HG03439 (cell line): ENCODE results near the gene CELA2A.
"Not testable (repeated sequence)": the region's sequence is repeated elsewhere in the genome, so short reads cannot be mapped to it uniquely, and the experiment has no call there.

Experiments used
- ATAC-seq: cut with Tn5 transposase; IDR thresholded peaks from one replicate; pipeline ENCODE4 v1.9.1; 2021; ENCODE audit warnings: mild to moderate bottlenecking, moderate library complexity; ENCODE audit not compliant: unreplicated experiment

The CELA2A gene

DNA sequence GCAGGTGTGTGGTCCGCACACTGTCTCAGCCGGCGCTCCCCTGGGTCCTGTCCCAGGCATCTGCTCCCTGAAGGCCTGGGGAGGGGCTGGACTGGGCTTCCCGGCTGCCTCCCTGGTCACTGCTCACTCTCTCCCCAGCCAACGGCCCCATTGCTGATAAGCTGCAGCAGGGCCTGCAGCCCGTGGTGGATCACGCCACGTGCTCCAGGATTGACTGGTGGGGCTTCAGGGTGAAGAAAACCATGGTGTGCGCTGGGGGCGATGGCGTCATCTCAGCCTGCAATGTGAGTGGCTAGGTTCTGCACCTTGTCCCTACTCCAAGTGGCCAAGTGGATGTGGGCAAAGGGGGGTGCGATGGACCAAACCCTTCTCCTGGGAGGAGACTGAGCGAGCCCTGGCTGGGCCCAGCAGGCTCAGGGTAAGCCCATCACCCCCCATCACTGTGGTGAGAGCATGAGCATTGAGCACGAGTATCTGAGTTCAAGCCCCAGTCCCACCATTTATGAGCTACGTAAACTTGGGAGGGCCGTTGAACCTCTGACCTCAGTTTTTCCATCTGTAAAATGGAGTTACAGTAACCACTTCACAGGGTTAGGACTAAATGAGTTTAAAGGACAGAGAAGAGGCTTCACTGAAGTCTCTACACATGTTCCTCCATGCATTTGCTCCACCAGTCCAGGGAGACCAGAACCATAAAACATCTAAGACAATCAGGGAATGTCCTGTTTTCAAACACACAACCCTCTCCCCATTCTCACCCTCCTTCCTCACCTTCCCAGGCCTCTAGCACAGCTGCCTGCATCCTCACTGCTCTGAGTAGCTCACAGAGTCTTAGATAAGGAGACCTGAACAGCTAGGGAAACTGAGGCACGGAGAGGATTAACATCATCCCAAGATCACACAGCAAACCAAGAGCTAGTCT lies 11.8 kb upstream of the CELA2A start:
- no peak for ATAC-seq

DNA sequence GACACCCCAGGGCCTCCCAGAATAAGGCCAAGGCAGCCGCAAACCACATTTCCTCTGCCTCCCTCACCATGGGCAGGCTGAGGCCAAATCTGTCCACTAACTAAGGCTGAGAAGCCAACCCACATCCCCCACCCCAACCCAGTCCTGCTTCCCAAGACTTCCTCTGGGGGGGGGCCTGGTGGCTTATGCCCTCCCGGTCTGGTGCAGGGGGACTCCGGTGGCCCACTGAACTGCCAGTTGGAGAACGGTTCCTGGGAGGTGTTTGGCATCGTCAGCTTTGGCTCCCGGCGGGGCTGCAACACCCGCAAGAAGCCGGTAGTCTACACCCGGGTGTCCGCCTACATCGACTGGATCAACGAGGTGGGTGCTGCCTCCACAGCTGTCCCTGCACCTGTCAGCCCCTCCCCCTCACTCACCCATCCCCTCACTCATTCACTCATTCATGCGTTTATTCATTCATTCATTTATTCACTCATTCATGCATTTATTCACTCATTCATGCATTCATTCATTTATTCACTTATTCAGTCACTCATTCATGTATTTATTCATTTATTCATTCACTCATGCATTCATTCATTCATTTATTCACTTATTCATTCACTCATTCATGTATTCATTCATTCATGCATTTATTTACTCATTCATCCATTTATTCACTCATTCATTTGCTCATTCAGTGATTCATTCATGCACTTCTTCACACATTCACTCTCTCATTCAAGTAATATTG lies 11.0 kb upstream of the CELA2A start:
- ATAC-seq: no peak

DNA sequence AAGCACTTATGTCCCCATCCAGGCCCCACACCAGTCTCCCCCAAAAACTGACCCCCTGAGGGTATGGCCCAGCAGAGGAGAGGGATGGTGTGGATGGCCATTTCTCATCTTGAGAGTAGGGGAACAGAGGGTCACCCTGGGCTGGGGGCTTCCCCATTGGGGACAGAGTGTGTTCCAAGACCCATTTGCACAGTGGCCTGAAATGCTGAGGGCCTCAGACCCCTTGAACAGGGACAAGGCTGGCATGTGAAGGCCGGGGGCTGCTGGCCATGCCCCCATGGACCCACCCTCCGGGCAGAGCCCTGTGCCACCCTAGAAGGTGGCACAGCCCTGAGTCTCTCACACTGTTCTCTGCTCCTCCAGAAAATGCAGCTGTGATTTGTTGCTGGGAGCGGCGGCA lies 10.3 kb upstream of the CELA2A start:
- ATAC-seq: no peak

DNA sequence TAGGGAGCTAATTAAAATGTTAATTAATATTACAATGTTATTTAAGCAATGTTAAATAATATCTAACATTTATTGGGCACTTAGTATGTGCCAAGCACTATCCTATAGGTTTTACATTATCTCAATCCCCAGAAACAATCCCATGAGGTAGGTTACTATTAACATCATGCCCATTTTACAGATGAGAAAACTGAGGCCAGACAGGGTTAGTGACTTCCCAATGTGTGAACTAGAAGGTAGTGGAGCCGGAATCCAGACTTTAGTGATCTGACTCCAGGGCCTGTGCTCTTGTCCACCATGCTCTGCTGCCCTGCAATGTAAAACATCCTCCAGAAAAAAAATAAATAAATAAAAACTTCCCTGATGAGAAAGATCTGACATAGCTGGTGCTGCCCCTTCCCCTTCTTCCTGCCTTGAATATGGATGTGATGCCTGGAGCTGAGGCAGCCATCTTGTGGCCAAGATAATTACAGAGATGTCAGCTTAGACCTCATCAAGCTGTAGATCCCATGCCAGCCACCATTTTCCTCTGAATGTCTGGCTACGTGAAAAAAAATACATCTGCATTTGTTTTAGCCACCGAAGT lies 7.6 kb upstream of the CELA2A start:
- ATAC-seq: no peak

DNA sequence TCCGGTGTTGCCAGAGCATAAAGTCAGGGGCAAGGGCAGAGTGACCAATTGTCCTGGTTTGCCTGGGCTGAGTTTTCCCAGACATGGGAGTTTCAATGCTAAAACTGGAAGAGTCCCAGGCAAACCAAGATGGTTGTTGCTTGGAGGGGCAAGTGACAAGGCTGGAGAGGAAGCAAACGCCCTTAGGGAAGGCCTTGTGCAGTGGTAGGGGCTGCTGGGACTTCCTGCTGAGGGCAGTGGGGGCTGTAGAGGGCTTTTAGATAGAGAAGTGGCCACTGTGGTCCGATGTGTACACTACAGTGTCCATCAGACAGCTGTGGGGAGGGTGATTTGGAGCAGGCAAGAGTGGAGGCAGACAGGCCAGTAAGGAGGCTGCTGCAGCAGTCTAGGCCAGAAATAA lies 7.0 kb upstream of the CELA2A start:
- ATAC-seq: no peak

DNA sequence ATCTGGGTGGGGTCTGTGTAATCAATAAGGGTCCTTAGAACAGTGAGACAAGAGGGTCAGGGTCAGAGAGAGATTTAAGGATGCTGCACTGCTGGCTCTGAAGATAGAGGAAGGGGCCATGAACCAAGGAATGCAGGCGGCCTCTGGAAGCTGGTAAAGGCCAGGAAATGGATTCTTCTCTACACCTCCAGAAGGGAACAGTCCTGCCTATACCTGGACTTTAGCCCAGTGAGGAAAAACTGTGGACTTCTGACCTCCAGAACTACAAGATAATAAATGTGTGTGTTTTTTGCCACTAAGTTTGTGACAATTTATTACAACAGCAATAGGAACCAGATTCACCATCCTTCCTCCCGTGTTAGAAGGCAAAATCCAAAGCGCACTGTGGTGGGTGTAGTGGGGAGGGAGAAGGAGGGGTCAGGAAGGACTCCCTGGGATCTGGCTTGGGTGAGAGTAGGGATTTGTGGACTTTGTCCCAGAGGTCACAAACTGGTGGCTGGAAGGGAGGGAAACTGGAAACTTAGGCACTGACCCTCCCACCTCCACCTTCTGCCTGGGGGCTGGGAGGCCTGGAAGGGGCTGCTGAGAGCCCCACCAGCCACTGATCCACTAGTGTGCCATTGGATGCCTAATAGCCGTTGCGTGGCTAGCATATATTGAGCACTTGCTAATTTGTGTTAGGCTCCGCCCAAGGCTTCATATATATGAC lies 5.4 kb upstream of the CELA2A start:
- no peak for ATAC-seq

DNA sequence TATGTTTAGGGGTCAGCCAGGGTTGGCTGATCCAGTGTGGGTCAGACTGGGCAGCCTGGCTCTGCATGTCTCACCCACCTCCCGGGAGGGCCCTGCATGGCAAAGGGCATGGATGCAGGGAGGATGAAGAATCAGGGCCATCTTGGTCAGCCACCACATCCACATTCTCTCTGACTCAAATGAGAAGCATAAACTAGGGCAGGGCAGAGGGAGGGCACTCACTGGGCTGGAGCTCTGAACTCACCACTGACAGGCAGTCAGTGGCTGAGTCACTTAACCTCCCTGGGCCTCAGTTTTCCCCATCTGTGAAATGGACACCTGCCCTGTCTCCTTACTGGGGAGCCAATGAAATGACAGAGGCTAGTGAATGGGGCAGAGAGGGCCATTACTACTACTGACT lies 4.3 kb upstream of the CELA2A start:
- no peak for ATAC-seq

DNA sequence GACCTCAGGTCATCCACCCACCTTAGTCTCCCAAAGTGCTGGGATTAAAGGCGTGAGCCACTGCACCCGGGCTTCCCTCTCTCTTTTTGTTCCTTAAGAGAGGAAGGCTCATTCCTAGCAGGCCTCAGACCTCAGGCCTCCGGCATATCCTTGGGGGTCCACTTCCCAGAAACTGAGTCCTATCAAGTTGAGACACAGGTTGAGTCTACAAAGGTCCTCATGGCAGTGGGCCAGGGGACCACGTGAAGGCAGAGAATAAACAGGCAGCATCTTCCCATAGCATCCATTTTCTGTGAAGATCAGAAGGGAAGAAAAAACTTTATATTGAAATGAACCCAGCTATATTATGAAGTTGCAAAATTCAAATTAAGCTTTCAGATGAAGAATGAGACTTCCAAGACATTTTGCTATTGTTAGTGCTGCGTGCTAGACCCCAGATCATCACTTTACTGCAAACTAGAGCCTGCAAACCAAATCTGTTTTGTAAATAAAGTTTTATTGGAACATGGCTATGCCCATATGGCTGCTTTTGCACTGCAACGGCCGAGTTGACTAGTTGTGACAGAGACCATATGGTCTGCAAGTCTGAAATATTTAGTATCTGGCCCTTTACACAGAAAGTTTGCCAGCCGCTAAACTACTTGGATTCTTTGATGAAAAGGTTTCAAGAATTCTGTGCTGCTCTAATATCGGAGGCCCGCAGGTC lies 3.5 kb upstream of the CELA2A start:
- ATAC-seq: no peak

DNA sequence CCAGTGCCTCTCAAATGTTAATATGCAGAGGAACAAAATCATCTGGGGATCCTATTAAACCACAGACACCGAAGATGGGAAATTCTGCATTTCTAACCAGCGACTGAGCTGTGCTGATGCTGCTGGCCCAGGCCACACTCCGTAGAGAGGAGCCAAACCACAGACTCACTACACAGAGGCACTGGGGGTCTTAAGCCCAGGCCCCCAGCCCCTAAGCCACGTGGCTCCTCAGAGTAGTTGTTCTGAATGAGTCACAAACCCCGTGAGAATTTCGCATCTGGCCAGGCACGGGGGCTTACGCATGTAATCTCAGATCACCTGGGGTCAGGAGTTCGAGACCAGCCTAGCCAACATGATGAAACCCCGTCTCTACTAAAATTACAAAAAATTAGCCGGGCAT lies 2.8 kb upstream of the CELA2A start:
- ATAC-seq: no peak

DNA sequence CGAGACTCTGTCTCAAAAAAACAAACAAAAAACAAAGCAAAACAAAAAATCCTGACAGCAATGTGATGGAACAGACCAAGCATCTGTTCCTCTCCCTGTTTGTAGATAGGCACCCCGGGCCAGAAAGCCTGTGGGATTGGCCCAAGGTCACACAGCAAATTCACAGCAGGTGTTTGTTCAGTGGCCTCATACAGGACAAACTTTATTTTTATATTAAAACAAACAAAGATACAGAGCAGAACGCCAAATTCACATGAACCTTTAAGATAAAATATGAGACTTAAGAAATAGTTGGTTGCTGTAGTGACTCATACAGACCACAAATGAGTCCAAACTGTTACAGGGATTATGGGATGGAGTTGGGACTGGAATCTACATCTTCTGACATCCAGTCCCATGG lies 2.3 kb upstream of the CELA2A start:
- ATAC-seq: no peak

DNA sequence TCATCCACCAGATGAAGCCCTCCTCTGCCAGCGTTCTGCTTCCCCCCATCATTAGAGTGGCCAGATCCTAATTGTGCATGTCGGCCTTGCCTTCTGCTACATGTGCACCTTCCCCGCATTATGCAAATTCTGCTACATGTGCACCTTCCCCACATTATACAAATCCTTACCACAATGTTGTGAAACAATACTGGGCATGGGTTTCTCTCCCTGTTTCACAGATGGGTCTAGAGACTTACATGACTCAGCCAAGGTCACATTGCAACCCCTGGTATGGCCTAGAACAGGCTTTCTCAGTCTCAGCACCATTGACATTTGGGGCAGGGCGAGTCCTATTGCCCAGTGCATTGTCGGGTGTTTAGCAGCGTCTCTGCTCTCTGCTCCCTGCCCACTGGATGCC lies 1.0 kb upstream of the CELA2A start:
- no peak for ATAC-seq

DNA sequence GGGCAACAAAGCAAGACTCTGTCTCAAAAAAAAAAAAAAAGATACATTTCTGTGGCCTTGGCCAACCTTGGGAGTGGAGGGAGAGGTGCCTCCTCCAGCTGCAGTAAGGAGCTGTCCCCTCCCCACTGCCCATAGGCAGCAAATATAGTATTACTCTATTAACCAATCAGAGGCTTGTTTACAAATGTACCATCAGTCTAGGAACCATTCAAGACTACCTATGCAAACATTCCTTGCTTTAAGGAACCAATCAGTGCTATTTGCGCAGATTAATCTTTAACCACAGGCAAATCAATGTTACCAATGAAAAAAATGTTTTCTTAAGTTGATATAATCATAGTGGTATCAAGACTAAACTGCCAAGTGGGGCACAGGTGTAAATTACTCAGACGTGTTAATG lies 1.1 kb downstream of the CELA2A start:
- ATAC-seq: no peak

DNA sequence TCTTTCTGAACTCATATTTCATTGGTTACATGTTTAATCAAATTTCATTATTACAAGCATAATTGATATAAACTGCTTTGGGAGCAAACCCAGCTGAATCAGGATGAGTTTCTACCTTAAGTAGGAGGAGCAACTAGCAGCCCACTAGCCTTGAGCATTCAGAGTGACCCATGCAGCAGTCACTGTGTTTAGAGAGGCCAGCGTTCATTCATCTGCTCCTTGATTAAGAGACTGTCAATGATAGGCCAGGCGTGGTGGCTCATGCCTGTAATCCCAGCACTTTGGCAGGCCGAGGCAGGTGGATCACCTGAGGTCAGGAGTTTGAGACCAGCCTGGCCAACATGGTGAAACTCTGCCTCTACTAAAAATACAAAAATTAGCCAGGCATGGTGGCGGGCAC lies 1.9 kb downstream of the CELA2A start:
- ATAC-seq: not testable (repeated sequence)

DNA sequence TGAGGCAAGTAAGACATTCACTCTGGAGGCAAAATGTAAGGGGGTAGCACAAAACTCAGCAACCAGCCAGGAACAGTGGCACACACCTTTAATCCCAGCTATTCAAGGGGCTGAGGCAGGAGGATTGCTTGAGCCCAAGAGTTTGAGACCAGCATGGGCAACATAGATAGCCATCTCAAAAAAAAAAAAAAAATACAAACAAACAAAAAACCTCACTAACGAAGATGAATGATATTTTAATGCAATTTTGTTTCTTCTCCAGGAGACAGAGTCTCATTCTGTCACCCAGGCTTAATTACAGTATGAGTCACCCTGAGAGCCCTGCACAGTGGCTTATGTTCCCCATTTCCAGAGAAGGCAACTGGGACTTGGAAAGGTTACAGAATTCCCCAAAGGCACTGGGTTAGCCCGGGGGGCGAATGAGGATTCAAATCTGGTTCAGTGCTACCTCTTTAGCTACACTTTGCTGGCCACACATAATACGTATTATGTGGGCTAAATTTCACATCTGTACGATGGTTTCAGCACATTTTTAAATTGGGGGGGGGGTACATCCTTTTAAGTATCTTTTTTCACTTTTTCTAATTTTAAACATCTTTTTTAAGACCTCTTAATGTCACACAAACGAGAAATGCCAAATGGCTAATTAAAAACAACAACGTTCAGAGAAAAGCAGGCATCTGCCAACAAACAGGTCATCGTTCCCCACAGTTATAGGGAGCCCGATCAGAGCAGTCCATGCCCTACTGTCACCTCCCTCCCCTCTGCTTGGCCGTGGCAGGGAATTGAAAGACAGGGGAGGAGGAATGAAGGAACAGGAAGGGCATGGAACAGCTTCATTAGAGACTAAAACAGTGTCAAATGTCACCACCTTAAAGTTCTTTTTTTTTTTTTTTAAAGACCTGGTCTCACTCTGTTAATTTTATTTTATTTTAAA lies 3.5 kb downstream of the CELA2A start:
- no peak for ATAC-seq

DNA sequence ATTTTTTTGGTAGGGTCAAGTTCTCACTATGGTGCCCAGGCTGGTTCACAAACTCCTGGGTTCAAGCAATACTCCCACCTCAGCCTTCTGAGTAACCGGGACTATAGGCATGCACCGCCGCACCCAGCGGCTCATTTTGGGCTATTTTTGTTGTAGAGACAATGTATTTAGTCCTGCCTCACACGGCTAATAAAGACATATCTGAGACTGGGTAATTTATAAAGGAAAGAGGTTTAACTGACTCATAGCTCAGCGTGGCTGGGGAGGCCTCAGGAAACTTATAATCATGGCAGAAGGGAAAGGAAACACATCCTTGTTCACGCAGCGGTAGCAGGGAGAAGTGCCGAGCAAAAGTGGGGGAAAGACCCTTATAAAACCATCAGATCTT lies 4.2 kb downstream of the CELA2A start:
- no peak for ATAC-seq

DNA sequence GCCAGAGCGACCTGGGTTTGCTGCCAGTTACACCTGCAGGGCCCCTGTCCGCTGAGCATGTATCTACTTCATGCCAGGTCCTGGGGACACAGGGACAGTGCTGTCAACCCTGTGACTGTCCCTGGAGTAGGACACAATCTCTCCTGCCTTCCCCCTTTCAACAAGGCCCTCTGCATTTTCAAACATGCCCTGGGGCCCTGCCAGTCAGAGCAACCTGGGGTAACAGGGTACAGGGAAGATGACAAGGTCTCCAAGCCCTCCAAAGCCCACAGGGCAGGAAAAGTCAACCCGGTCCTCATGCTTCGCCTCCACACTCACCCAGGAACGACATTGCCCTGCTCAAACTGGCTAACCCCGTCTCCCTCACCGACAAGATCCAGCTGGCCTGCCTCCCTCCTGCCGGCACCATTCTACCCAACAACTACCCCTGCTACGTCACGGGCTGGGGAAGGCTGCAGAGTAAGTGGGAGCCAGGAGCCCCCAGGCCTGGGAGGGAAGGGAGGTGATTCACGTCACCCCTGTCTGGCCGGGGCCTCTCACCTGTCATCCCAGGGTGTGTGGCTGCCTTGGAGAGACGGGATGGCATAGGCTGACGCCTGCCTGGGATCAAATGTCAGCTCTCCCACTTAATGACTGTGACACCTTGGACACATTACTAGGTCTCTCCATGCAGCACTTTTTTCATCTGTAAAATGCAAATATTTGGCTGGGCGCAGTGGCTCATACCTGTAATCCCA lies 6.7 kb downstream of the CELA2A start:
- ATAC-seq: not testable (repeated sequence)

DNA sequence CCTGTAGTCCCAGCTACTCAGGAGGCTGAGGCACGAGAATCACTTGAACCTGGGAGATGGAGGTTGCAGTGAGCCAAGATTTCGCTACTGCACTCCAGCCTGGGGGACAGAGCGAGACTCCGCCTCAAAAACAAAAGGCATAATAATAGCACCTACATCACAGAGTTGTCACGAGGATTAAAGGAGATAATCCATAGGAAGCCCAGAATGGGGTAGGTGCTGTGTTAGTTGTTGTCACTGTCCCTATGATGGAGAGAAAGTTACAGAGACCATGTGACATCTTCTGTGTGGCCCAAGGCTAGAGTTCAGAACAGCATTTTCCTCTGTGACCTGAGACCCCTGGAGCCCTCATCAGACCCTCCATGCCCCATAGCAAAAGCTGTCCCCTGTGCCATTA lies 7.4 kb downstream of the CELA2A start:
- ATAC-seq: not testable (repeated sequence)

DNA sequence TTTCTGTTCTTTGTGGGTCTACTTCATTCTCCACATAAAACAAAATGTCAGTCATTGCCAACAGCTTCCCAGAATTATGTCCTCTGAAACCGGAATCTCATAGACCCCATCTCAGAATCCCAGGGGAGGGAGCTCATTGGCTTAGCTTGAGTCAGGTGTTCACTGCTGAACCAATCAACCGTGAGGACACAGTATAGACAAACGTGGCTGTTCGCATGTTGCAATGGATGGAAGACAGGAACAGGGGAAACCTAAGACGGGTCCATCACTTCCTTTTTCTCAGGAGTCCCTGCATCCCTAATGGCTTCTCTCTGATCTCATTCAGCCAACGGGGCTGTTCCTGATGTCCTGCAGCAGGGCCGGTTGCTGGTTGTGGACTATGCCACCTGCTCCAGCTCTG lies 9.1 kb downstream of the CELA2A start:
- no peak for ATAC-seq
